B cell (primary cell): ENCODE measurements around the gene DAZAP1. TPM values are rescaled to one million over a fixed set of nuclear protein-coding genes. Genes with fewer than 3 reads are reported as not detected.

Source experiments
- ATAC-seq: fragments of 200-7000 bp; cut with Tn5 transposase; one replicate; pipeline ENCODE4 v1.10.0; 2021; ENCODE audit warnings: low read depth, mild to moderate bottlenecking, moderate number of reproducible peaks, moderate library complexity
- CTCF ChIA-PET: fragments of 350-600 bp; sonication (Branson Sonifier 250); formaldehyde crosslinking; loops from one replicate; lab custom pipeline; 2021; ENCODE audit warnings: antibody characterized with exemption, inconsistent platforms; lab: Charles Lee
- POLR2A ChIA-PET: fragments of 350-600 bp; sonication (Branson Sonifier 250); formaldehyde crosslinking; loops from one replicate; lab custom pipeline; 2021; ENCODE audit warnings: antibody characterized with exemption; lab: Charles Lee
- DNase-seq: peaks from one replicate; pipeline ENCODE4 v3.0.0; 2013
- H2AFZ ChIP-seq: 2 replicates; pipeline ENCODE4 v1.6.1; 2012; ENCODE audit warnings: mild to moderate bottlenecking, low read depth, low read length; ENCODE audit not compliant: insufficient read depth, poor library complexity, severe bottlenecking
- H3K27ac ChIP-seq, 2 donors: 1 replicate in 1 of 2; 2 replicates in 1 of 2; pipeline ENCODE4 v1.5.1; 2012 to 2013; ENCODE audit warnings: low read length in 2 of 2, mild to moderate bottlenecking in 2 of 2, moderate library complexity in 1 of 2
- H3K27me3 ChIP-seq, 4 experiments: fragments of 200-600 bp in 1 of 4; sonication (generic) in 1 of 4; replicated peaks in 1 of 4; 1 replicate in 2 of 4; 2 replicates in 2 of 4; pipeline versions ENCODE4 v1.6.1 to v1.7.0; 2013 to 2016; ENCODE audit warnings: low read length in 3 of 4, mild to moderate bottlenecking in 2 of 4, mixed read lengths in 1 of 4, moderate library complexity in 1 of 4; ENCODE audit not compliant: insufficient read depth in 4 of 4, control insufficient read depth in 3 of 4; ENCODE audit errors: control extremely low read depth in 1 of 4
- H3K36me3 ChIP-seq, 2 experiments: replicated peaks in 1 of 2; 1 replicate in 1 of 2; 2 replicates in 1 of 2; pipeline versions ENCODE4 v1.6.1 to v1.7.1; 2013; ENCODE audit warnings: low read length in 1 of 2; ENCODE audit not compliant: insufficient read depth in 2 of 2, control insufficient read depth in 1 of 2; ENCODE audit errors: control extremely low read depth in 1 of 2, extremely low read depth in 1 of 2
- H3K4me1 ChIP-seq, 2 donors: fragments of 200-600 bp in 1 of 2; sonication (generic) in 1 of 2; 1 replicate in 1 of 2; 2 replicates in 1 of 2; pipeline versions ENCODE4 v1.5.1 to v1.6.1; 2013 to 2017; ENCODE audit warnings: low read length in 2 of 2; ENCODE audit not compliant: control insufficient read depth in 2 of 2, insufficient read depth in 2 of 2
- H3K4me2 ChIP-seq: replicated peaks from 2 replicates; pipeline ENCODE3; 2012; ENCODE audit warnings: mild to moderate bottlenecking, low read depth, low read length; ENCODE audit not compliant: poor library complexity, severe bottlenecking
- H3K4me3 ChIP-seq, 5 experiments: fragments of 200-600 bp in 1 of 5; sonication (generic) in 1 of 5; 1 replicate in 3 of 5; 2 replicates in 2 of 5; pipeline versions ENCODE4 v1.5.1 to v1.7.0; 2011 to 2016; ENCODE audit warnings: low read length in 4 of 5, mild to moderate bottlenecking in 4 of 5, low read depth in 2 of 5, control low read depth in 1 of 5, moderate library complexity in 1 of 5; ENCODE audit not compliant: insufficient read depth in 1 of 5; ENCODE audit errors: control extremely low read depth in 1 of 5, extremely low read depth in 1 of 5
- H3K79me2 ChIP-seq: fragments of 200-600 bp; sonication (generic); one replicate; pipeline ENCODE4 v1.6.0; 2016; ENCODE audit warnings: low read length; ENCODE audit not compliant: control insufficient read depth, insufficient read depth
- H3K9ac ChIP-seq: fragments of 200-600 bp; sonication (generic); 2 replicates; pipeline ENCODE4 v1.6.1; 2017; ENCODE audit warnings: mild to moderate bottlenecking, low read length, moderate library complexity
- H3K9me3 ChIP-seq, 3 donors: one replicate each; pipeline versions ENCODE4 v1.6.1 to v1.7.1; 2013; ENCODE audit warnings: low read length in 2 of 3; ENCODE audit not compliant: control insufficient read depth in 2 of 3, insufficient read depth in 1 of 3; ENCODE audit errors: control extremely low read depth in 1 of 3
- H4K20me1 ChIP-seq: 2 replicates; pipeline ENCODE4 v1.6.0; 2012; ENCODE audit warnings: mild to moderate bottlenecking, low read length; ENCODE audit not compliant: insufficient read depth, control insufficient read depth, poor library complexity, severe bottlenecking
- H3K27ac Mint-ChIP-seq: one replicate; pipeline ENCODE4 v1.8.0; 2021; ENCODE audit warnings: mixed read lengths
- H3K27me3 Mint-ChIP-seq: one replicate; pipeline ENCODE4 v1.8.0; 2021; ENCODE audit warnings: mixed read lengths
- H3K4me1 Mint-ChIP-seq: one replicate; pipeline ENCODE4 v1.8.0; 2021; ENCODE audit warnings: mixed read lengths
- H3K4me3 Mint-ChIP-seq: one replicate; pipeline ENCODE4 v1.8.0; 2021; ENCODE audit warnings: mixed read lengths
- H3K9me3 Mint-ChIP-seq: one replicate; pipeline ENCODE4 v1.8.0; 2022; ENCODE audit warnings: mixed read lengths; ENCODE audit not compliant: insufficient read depth
- EZH2 ChIP-seq: IDR thresholded peaks from 2 replicates; pipeline ENCODE4 v1.6.1; 2012; ENCODE audit warnings: borderline replicate concordance, low read depth, mild to moderate bottlenecking, moderate library complexity, low read length; ENCODE audit not compliant: insufficient read depth, poor library complexity, severe bottlenecking
- WGBS: methylation state at CpG from one replicate; pipeline ENCODE4 v1.1.5; 2013; ENCODE audit warnings: missing lambda C conversion rate; ENCODE audit not compliant: insufficient coverage; 5-methylcytosine and 5-hydroxymethylcytosine counted together
- intact Hi-C: fragments of 100-400 bp; cut with micrococcal nuclease; formaldehyde crosslinking; loops from one replicate; pipeline ENCODE4 v1.10.0; 2022
- polyA plus RNA-seq: library from polyadenylated mRNA; depleted of rRNA; stranded (reverse); fragments of >200 nt; gene quantifications from 2 replicates; pipeline ENCODE4 v1.2.3, GENCODE V29; 2012
- total RNA-seq, 2 donors: library from RNA; stranded (reverse); fragments of 120-200 nt in 1 of 2; gene quantifications; 1 replicate in 1 of 2; 2 replicates in 1 of 2; pipeline versions ENCODE4 v1.2.3 to v1.2.4, GENCODE V29; 2013 to 2022
- TF ChIP-seq, protein P1 (sequence below): fragments of 200-600 bp; IDR thresholded peaks from one replicate; pipeline ENCODE4 v1.8.0; 2022; ENCODE audit warnings: antibody characterized with exemption, mild to moderate bottlenecking

The DAZAP1 gene
- total and polyA plus RNA-seq, 2 donors (not counting 1 experiment from before 2014, with no cell fraction given): 54.8 to 125 TPM

GRCh38 chr19:1410136-1410786 is 2.9 kb downstream of the DAZAP1 start:
- Mint-ChIP-seq H3K27ac (peak overlapping the region; percentile 50), H3K9me3 (no peaks in the 10 kb centered on the region), H3K4me3 (peak overlapping the region; percentile 92), H3K27me3 (no peaks in the 10 kb centered on the region), H3K4me1 (peaks cover 53% of the 10 kb centered on the region)
- Histone ChIP-seq H3K4me2 (peak overlapping the region; percentile 92), H2AFZ (no peak overlapping the region), H3K4me1 (peaks cover 25 to 53% of the 10 kb centered on the region in 2 donors), H3K4me3 (no peak overlapping the region), H3K9me3 (no peaks in the 10 kb centered on the region), H3K36me3 (peaks cover 0 to 12% of the 10 kb centered on the region in 2 experiments), H3K79me2 (peaks cover 75% of the 10 kb centered on the region), H3K27me3 (no peaks in the 10 kb centered on the region), H3K9ac (no peak overlapping the region), H4K20me1 (peaks cover 74% of the 10 kb centered on the region), H3K27ac (peak overlapping the region in 1 of 2 donors; percentile 31)
- no peak for DNase-seq
- POLR2A ChIA-PET: no interaction called here
- TF ChIP-seq EZH2: no peak
- TF ChIP-seq, protein P1, sequence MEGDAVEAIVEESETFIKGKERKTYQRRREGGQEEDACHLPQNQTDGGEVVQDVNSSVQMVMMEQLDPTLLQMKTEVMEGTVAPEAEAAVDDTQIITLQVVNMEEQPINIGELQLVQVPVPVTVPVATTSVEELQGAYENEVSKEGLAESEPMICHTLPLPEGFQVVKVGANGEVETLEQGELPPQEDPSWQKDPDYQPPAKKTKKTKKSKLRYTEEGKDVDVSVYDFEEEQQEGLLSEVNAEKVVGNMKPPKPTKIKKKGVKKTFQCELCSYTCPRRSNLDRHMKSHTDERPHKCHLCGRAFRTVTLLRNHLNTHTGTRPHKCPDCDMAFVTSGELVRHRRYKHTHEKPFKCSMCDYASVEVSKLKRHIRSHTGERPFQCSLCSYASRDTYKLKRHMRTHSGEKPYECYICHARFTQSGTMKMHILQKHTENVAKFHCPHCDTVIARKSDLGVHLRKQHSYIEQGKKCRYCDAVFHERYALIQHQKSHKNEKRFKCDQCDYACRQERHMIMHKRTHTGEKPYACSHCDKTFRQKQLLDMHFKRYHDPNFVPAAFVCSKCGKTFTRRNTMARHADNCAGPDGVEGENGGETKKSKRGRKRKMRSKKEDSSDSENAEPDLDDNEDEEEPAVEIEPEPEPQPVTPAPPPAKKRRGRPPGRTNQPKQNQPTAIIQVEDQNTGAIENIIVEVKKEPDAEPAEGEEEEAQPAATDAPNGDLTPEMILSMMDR: no peak
- WGBS: 87% methylated on average over 23 of the region's 23 CpGs
- CTCF ChIA-PET: interaction anchor here (0.6 to 1.3 kb wide), 3 partner anchors 27 to 133 kb away, joined by 3 read pairs; no protein-coding TSS in a partner anchor
- intact Hi-C loops: no loop called here
- ATAC-seq: no peak

GRCh38 chr19:1410789-1411188 is 3.4 kb downstream of the DAZAP1 start:
- Histone ChIP-seq H3K9me3 (no peaks in the 10 kb centered on the region), H3K36me3 (peaks cover 0 to 12% of the 10 kb centered on the region in 2 experiments), H4K20me1 (peaks cover 79% of the 10 kb centered on the region), H3K4me2 (peak overlapping the region; percentile 92), H3K4me3 (no peak overlapping the region), H3K9ac (no peak overlapping the region), H2AFZ (no peak overlapping the region), H3K79me2 (peaks cover 80% of the 10 kb centered on the region), H3K4me1 (peaks cover 25 to 57% of the 10 kb centered on the region in 2 donors), H3K27me3 (no peaks in the 10 kb centered on the region), H3K27ac (no peak overlapping the region)
- H3K27me3 Mint-ChIP-seq: no peaks in the 10 kb centered on the region
- ChIA-PET POLR2A (no interaction called here), CTCF (no interaction called here)
- WGBS: 90% methylated on average over 8 of the region's 9 CpGs
- H3K4me3 Mint-ChIP-seq: no peak overlapping the region
- DNase-seq (no peak), ATAC-seq (no peak)
- peak overlapping the region; percentile 27 for H3K27ac Mint-ChIP-seq
- no peak for TF ChIP-seq EZH2
- TF ChIP-seq, protein P1: no peak
- intact Hi-C loops: no loop called here
- no peaks in the 10 kb centered on the region for H3K9me3 Mint-ChIP-seq
- peaks cover 55% of the 10 kb centered on the region for H3K4me1 Mint-ChIP-seq
